Peyer's patch (tissue), 4 donors: ENCODE measurements around the gene CKAP2L. TPM values are rescaled to one million over a fixed set of nuclear protein-coding genes. Genes with fewer than 3 reads are reported as not detected.

ENCODE experiments used
- DNase-seq, 3 donors: peaks; one replicate each; pipeline ENCODE4 v3.0.0-alpha.2; 2017 to 2019
- H3K27ac ChIP-seq, 4 donors: fragments of 200-600 bp; sonication (generic); one replicate each; pipeline ENCODE4 v1.5.1; 2016 to 2019
- H3K27me3 ChIP-seq, 2 donors: fragments of 200-600 bp; sonication (generic); one replicate each; pipeline ENCODE4 v1.5.1; 2019
- H3K36me3 ChIP-seq, 3 donors: fragments of 200-600 bp; sonication (generic); one replicate each; pipeline ENCODE4 v1.5.1; 2016 to 2019
- H3K4me1 ChIP-seq, 4 donors: fragments of 200-600 bp; sonication (generic); one replicate each; pipeline ENCODE4 v1.5.1; 2016 to 2019
- H3K4me3 ChIP-seq, 4 donors: fragments of 200-600 bp; sonication (generic); 1 replicate in 3 of 4; 2 replicates in 1 of 4; pipeline ENCODE4 v1.5.1; 2016 to 2019; ENCODE audit warnings: mild to moderate bottlenecking in 1 of 4
- H3K9me3 ChIP-seq, 4 donors: fragments of 200-600 bp; sonication (generic); one replicate each; pipeline ENCODE4 v1.5.1; 2016 to 2019; ENCODE audit warnings: mild to moderate bottlenecking in 1 of 4
- POLR2A ChIP-seq, 2 donors: fragments of 450-650 bp; IDR thresholded peaks; one replicate each; pipeline ENCODE4 v1.5.1; 2017; ENCODE audit warnings: antibody characterized with exemption in 2 of 2, mild to moderate bottlenecking in 2 of 2, moderate library complexity in 2 of 2
- total RNA-seq, 4 donors: library from RNA; depleted of rRNA; stranded (reverse); fragments of >200 nt; gene quantifications; one replicate each; pipeline ENCODE4 v1.1.0, GENCODE V29; 2016
- TF ChIP-seq, protein P1 (sequence below), 6 experiments: fragments of 450-650 bp in 4 of 6; fragments of 200-600 bp in 2 of 6; sonication (generic) in 1 of 6; IDR thresholded peaks; one replicate each; pipeline ENCODE4 v1.5.1; 2017 to 2019; ENCODE audit warnings: antibody characterized with exemption in 6 of 6, mild to moderate bottlenecking in 3 of 6, moderate library complexity in 1 of 6

Gene CKAP2L
- total RNA-seq, 4 donors from 2014 or later: 0.54 to 19.0 (median 1.3) TPM

- no peaks in the 10 kb centered on the region for H3K27me3 ChIP-seq
- H3K36me3 ChIP-seq: no peaks in the 10 kb centered on the region
- TF ChIP-seq POLR2A (IDR thresholded peaks at IDR 0.05): no peak
- TF ChIP-seq, protein P1, sequence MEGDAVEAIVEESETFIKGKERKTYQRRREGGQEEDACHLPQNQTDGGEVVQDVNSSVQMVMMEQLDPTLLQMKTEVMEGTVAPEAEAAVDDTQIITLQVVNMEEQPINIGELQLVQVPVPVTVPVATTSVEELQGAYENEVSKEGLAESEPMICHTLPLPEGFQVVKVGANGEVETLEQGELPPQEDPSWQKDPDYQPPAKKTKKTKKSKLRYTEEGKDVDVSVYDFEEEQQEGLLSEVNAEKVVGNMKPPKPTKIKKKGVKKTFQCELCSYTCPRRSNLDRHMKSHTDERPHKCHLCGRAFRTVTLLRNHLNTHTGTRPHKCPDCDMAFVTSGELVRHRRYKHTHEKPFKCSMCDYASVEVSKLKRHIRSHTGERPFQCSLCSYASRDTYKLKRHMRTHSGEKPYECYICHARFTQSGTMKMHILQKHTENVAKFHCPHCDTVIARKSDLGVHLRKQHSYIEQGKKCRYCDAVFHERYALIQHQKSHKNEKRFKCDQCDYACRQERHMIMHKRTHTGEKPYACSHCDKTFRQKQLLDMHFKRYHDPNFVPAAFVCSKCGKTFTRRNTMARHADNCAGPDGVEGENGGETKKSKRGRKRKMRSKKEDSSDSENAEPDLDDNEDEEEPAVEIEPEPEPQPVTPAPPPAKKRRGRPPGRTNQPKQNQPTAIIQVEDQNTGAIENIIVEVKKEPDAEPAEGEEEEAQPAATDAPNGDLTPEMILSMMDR (IDR thresholded peaks at IDR 0.05): no peak
- DNase-seq: no peak
- no peak overlapping the region for H3K4me3 ChIP-seq
- H3K4me1 ChIP-seq: no peaks in the 10 kb centered on the region
- no peak overlapping the region for H3K27ac ChIP-seq
- no peaks in the 10 kb centered on the region for H3K9me3 ChIP-seq
Observed at GRCh38 chr2:112774536-112775285, 10.3 kb upstream of the CKAP2L start.

DNA sequence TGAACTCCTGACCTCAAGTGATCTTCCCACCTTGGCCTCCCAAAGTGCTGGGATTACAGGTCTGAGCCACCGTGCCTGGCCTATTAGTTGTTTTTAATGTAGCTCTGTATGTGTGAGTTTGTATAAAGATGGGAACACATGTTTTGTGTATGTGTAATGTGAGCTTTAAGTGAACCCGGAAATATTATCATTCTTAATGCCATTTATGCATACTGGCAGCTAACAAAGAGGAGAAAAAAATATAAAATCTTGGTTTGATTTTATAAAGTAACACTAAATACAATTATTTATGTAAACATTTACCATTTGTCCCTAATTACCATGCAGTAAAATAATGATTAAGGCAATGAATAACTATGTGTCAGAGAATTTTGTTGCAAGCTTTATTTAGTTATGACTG, 9.1 kb upstream of the CKAP2L start:
- DNase-seq: no peak
- H3K36me3 ChIP-seq: no peaks in the 10 kb centered on the region
- no peaks in the 10 kb centered on the region for H3K27me3 ChIP-seq
- H3K9me3 ChIP-seq: no peaks in the 10 kb centered on the region
- H3K4me1 ChIP-seq: no peaks in the 10 kb centered on the region
- no peak for TF ChIP-seq POLR2A (IDR thresholded peaks at IDR 0.05)
- TF ChIP-seq, protein P1 (IDR thresholded peaks at IDR 0.05): no peak
- H3K27ac ChIP-seq: no peak overlapping the region
- no peak overlapping the region for H3K4me3 ChIP-seq

- H3K4me1 ChIP-seq: no peaks in the 10 kb centered on the region
- H3K36me3 ChIP-seq: no peaks in the 10 kb centered on the region
- TF ChIP-seq, protein P1 (IDR thresholded peaks at IDR 0.05): no peak
- TF ChIP-seq POLR2A (IDR thresholded peaks at IDR 0.05): no peak
- no peaks in the 10 kb centered on the region for H3K27me3 ChIP-seq
- no peak for DNase-seq
- no peak overlapping the region for H3K4me3 ChIP-seq
- H3K9me3 ChIP-seq: no peaks in the 10 kb centered on the region
- H3K27ac ChIP-seq: no peak overlapping the region
Observed at GRCh38 chr2:112772911-112773475, 8.6 kb upstream of the CKAP2L start.

DNA sequence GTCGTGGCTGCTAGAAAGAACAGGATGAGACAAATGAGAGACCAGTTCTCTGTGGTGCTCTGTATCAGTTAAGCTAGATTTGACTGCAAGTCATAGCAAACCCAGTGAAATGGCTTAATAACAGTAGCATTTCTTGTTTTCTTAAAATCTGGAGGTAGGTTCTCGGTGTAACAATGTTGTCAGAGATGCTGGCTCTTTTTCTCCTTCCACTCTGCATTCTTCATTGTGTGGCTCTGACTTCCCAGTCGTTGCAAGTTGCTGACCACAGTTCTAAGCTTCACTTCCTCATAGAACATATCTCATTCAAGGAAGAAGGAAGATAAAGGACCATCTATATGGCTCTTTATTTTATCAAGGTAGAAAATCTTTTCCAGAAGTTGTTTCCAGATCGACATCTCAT, 7.9 kb upstream of the CKAP2L start:
- no peaks in the 10 kb centered on the region for H3K36me3 ChIP-seq
- no peak for DNase-seq
- TF ChIP-seq POLR2A (IDR thresholded peaks at IDR 0.05): no peak
- TF ChIP-seq, protein P1 (IDR thresholded peaks at IDR 0.05): no peak

DNA sequence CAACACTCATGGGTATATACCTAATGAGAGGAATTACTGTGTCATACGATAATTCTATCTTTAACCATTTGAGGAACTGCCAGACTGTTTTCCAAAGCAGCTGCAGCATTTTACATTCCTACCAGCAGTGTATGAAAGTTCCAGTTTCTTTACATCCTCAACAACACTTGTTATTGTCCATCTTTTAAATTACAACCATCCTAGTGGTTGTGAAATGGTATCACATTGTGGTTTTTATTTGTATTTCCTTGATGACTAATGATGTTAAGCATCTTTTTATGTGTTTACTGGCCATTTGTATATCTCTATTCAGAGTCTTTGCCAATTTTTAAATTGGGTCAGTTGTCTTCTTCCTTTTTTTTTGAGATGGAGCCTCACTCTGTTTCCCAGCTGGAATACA, 4.0 kb upstream of the CKAP2L start:
- H3K4me1 ChIP-seq: peaks cover 0 to 13% (median 7%) of the 10 kb centered on the region in 4 donors
- H3K36me3 ChIP-seq: no peaks in the 10 kb centered on the region
- no peaks in the 10 kb centered on the region for H3K9me3 ChIP-seq
- DNase-seq: no peak
- no peak for TF ChIP-seq POLR2A (IDR thresholded peaks at IDR 0.05)
- TF ChIP-seq, protein P1 (IDR thresholded peaks at IDR 0.05): peak in 3 of 6 experiments; percentile 26 to 40 (median 35)
- no peaks in the 10 kb centered on the region for H3K27me3 ChIP-seq
- H3K27ac ChIP-seq: peak overlapping the region in 2 of 4 donors; percentile 15 to 46
- H3K4me3 ChIP-seq: no peak overlapping the region

More for the DNA sequence above, 7.9 kb upstream of the CKAP2L start:
- Histone ChIP-seq H3K4me1 (no peaks in the 10 kb centered on the region), H3K9me3 (no peaks in the 10 kb centered on the region), H3K27ac (no peak overlapping the region), H3K27me3 (no peaks in the 10 kb centered on the region), H3K4me3 (no peak overlapping the region)
